ENCODE data around the gene CSRNP3. TPM values are rescaled to one million over a fixed set of nuclear protein-coding genes. Genes with fewer than 3 reads are reported as not detected.

CSRNP3 gene, protein sequence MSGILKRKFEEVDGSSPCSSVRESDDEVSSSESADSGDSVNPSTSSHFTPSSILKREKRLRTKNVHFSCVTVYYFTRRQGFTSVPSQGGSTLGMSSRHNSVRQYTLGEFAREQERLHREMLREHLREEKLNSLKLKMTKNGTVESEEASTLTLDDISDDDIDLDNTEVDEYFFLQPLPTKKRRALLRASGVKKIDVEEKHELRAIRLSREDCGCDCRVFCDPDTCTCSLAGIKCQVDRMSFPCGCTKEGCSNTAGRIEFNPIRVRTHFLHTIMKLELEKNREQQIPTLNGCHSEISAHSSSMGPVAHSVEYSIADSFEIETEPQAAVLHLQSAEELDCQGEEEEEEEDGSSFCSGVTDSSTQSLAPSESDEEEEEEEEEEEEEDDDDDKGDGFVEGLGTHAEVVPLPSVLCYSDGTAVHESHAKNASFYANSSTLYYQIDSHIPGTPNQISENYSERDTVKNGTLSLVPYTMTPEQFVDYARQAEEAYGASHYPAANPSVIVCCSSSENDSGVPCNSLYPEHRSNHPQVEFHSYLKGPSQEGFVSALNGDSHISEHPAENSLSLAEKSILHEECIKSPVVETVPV
- total RNA-seq, result 6.4 TPM
- 3.3 TPM for polyA plus RNA-seq (ENCODE audit: insufficient read depth, low read depth, low replicate concordance)
- long read RNA-seq, donor 1, partial matches to known transcripts, result 0 of 1 reads
- long read RNA-seq, donor 1, other reads (novel, unspliced or antisense), result 0 of 1 reads
- long read RNA-seq, donor 2, result 0 reads
- long read RNA-seq, donor 3, partial matches to known transcripts, result 0 of 2 reads
- long read RNA-seq, donor 3, other reads (novel, unspliced or antisense), result 0 of 2 reads
- long read RNA-seq, donor 4, result 0 reads
- long read RNA-seq, donor 5, result 0 reads
- long read RNA-seq, donor 6, result 0 reads
- long read RNA-seq, donor 7, partial matches to known transcripts, result 1 of 5 reads
- long read RNA-seq, donor 7, other reads (novel, unspliced or antisense), result 1 of 5 reads
- long read RNA-seq, donor 8, result 0 reads
- long read RNA-seq, donor 9, partial matches to known transcripts, result 0 of 2 reads
- long read RNA-seq, donor 9, other reads (novel, unspliced or antisense), result 0 of 2 reads
- long read RNA-seq, donor 10, result 0 reads

DNA sequence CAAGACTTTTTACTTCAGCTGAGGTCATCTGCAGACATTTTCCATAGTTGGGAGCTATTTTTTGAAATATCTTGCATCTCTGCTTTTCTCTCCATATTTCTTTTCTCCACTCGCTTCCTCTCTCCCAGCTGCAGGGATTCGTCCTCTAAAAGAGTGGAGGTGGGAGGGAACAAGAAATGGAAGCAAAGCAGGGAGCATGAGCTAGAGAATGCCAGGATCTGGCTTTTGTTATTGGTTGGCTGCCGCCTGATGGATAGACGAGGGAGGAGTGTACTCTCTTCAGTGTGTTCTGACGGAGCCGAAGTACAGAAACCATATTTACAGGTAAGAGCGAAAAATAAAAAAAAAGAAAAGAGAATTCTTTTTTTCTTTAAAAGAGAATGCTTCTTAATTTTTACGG is at the start of gene CSRNP3:
CSRNP3 (plus strand) TSS at position 282 of the 400 bp plus-strand sequence. CDS start 125,368 bp downstream, outside the sequence.
- no peak within 1 kb of the TSS for H3K27ac ChIP-seq (ENCODE audit: low read depth in 2 of 2, low read length in 2 of 2)
- H3K4me3 ChIP-seq (ENCODE audit: low read length in 3 of 3), result peak within 1 kb of the TSS; percentile 75 to 92 (median 84)
- DNase-seq, result peak in 4 of 5 donors; percentile 81 to 97 (median 89)
- H3K36me3 ChIP-seq (ENCODE audit: control insufficient read depth in 2 of 3, insufficient read depth in 3 of 3, low read length in 3 of 3), result no peaks in the 10 kb centered on the region
- FAIRE-seq, result peak; percentile 97
- H3K4me1 ChIP-seq (ENCODE audit: control insufficient read depth in 2 of 3, insufficient read depth in 2 of 3, low read depth in 1 of 3, low read length in 3 of 3), result peaks cover 0 to 6% (median 0%) of the 10 kb centered on the region in 3 donors
- intact Hi-C loops (cut with DNase I), result no loop called here
- H3K27me3 ChIP-seq (ENCODE audit: control insufficient read depth, insufficient read depth, low read length), result no peaks in the 10 kb centered on the region
- peak within 1 kb of the TSS in 2 of 3 donors; percentile 47 to 90 for H3K9ac ChIP-seq (ENCODE audit: low read length in 3 of 3)
- TF ChIP-seq, protein P1, sequence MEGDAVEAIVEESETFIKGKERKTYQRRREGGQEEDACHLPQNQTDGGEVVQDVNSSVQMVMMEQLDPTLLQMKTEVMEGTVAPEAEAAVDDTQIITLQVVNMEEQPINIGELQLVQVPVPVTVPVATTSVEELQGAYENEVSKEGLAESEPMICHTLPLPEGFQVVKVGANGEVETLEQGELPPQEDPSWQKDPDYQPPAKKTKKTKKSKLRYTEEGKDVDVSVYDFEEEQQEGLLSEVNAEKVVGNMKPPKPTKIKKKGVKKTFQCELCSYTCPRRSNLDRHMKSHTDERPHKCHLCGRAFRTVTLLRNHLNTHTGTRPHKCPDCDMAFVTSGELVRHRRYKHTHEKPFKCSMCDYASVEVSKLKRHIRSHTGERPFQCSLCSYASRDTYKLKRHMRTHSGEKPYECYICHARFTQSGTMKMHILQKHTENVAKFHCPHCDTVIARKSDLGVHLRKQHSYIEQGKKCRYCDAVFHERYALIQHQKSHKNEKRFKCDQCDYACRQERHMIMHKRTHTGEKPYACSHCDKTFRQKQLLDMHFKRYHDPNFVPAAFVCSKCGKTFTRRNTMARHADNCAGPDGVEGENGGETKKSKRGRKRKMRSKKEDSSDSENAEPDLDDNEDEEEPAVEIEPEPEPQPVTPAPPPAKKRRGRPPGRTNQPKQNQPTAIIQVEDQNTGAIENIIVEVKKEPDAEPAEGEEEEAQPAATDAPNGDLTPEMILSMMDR (IDR thresholded peaks at IDR 0.05; ENCODE audit: borderline replicate concordance, extremely low read depth, insufficient read depth), result no peak
- no peaks in the 10 kb centered on the region for H3K9me3 ChIP-seq (ENCODE audit: control insufficient read depth in 2 of 3, insufficient read depth in 1 of 3, low read length in 3 of 3)

DNA sequence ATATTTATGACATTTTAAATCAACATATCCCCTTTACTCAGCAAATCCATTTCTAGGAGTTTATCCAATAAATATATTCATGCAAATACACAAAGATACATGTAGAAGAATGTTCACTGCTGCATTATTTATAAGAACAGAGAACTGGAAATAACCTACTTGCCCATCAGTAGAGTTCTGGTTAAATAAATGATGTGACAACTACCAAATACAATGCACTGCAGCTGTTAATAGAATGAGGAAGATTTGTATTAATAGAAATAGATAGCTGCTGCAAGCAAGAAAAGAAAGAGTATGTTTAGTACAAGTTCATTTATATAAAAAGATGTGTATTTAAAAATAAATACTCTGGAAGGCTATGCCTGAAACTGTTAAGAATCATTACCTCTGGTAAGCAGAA is 49.3 kb upstream of the CSRNP3 start:
- DNase-seq (no peak), FAIRE-seq (no peak)
- Histone ChIP-seq H3K9me3 (ENCODE audit: control insufficient read depth in 2 of 3, insufficient read depth in 1 of 3, low read length in 3 of 3) (no peaks in the 10 kb centered on the region), H3K27me3 (ENCODE audit: control insufficient read depth, insufficient read depth, low read length) (no peaks in the 10 kb centered on the region), H3K4me1 (ENCODE audit: control insufficient read depth in 2 of 3, insufficient read depth in 2 of 3, low read depth in 1 of 3, low read length in 3 of 3) (no peaks in the 10 kb centered on the region), H3K4me3 (ENCODE audit: low read length in 3 of 3) (no peak overlapping the region), H3K9ac (ENCODE audit: low read length in 3 of 3) (no peak overlapping the region), H3K27ac (ENCODE audit: low read depth in 2 of 2, low read length in 2 of 2) (no peak overlapping the region), H3K36me3 (ENCODE audit: control insufficient read depth in 2 of 3, insufficient read depth in 3 of 3, low read length in 3 of 3) (no peaks in the 10 kb centered on the region)
- TF ChIP-seq, protein P1 (IDR thresholded peaks at IDR 0.05; ENCODE audit: borderline replicate concordance, extremely low read depth, insufficient read depth), result no peak
- intact Hi-C loops (cut with DNase I), result no loop called here

DNA sequence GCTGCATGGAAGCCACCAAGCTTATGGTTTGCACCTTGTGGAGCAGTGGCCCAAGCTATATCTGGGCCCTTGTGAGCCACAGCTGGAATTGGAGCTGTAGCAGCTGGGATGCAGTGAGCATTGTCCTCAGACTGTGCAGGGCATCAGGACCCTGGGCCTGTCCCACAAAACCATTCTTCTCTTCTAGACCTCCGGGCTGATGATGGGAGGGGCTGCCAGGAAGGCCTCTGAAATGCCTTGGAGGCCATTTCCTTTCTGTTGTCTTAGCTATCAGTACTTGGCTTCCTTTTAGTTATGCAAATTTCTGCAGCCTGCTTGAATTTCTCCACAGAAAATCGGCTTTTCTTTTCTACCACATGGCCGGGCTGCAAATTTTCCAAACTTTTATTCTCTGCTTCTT is 46.4 kb upstream of the CSRNP3 start:
- TF ChIP-seq, protein P1 (IDR thresholded peaks at IDR 0.05; ENCODE audit: borderline replicate concordance, extremely low read depth, insufficient read depth), result no peak
- intact Hi-C loops (cut with DNase I), result no loop called here
- H3K36me3 ChIP-seq (ENCODE audit: control insufficient read depth in 2 of 3, insufficient read depth in 3 of 3, low read length in 3 of 3), result no peaks in the 10 kb centered on the region
- no peaks in the 10 kb centered on the region for H3K27me3 ChIP-seq (ENCODE audit: control insufficient read depth, insufficient read depth, low read length)
- no peak for FAIRE-seq
- H3K9me3 ChIP-seq (ENCODE audit: control insufficient read depth in 2 of 3, insufficient read depth in 1 of 3, low read length in 3 of 3), result no peaks in the 10 kb centered on the region
- H3K4me3 ChIP-seq (ENCODE audit: low read length in 3 of 3), result no peak overlapping the region
- DNase-seq, result no peak
- no peaks in the 10 kb centered on the region for H3K4me1 ChIP-seq (ENCODE audit: control insufficient read depth in 2 of 3, insufficient read depth in 2 of 3, low read depth in 1 of 3, low read length in 3 of 3)
- no peak overlapping the region for H3K9ac ChIP-seq (ENCODE audit: low read length in 3 of 3)
- H3K27ac ChIP-seq (ENCODE audit: low read depth in 2 of 2, low read length in 2 of 2), result no peak overlapping the region
